HepG2 (cell line): ENCODE measurements around the gene ADPRHL1. TPM values are rescaled to one million over a fixed set of nuclear protein-coding genes. Genes with fewer than 3 reads are reported as not detected.

Experiments
- AGO2 ChIP-seq: fragments of 200-400 bp; formaldehyde crosslinking; optimal IDR thresholded peaks from 2 replicates; pipeline ENCODE3; 2017; ENCODE audit warnings: mild to moderate bottlenecking, low read depth, low read length, moderate library complexity
- EED ChIP-seq: sonication (generic); formaldehyde crosslinking; IDR thresholded peaks from 2 replicates; pipeline ENCODE4 v1.5.0; 2020; ENCODE audit warnings: mild to moderate bottlenecking, missing genetic modification reagents
- ELF1 ChIP-seq: sonication (generic); formaldehyde crosslinking; IDR thresholded peaks from 2 replicates; pipeline ENCODE4 v1.4.0; 2020; ENCODE audit warnings: missing genetic modification reagents
- HES4 ChIP-seq: sonication (generic); formaldehyde crosslinking; IDR thresholded peaks from 2 replicates; pipeline ENCODE4 v1.9.0; 2021; ENCODE audit warnings: mild to moderate bottlenecking, missing genetic modification reagents, borderline replicate concordance
- HOXA9 ChIP-seq: sonication (generic); formaldehyde crosslinking; IDR thresholded peaks from 2 replicates; pipeline ENCODE4 v1.8.1; 2022; ENCODE audit warnings: missing genetic modification reagents, mild to moderate bottlenecking, moderate library complexity, borderline replicate concordance
- JUNB ChIP-seq: sonication (generic); formaldehyde crosslinking; IDR thresholded peaks from 2 replicates; pipeline ENCODE4 v1.8.0; 2022; ENCODE audit warnings: missing genetic modification reagents, mild to moderate bottlenecking, borderline replicate concordance
- MAZ ChIP-seq, 2 experiments: sonication (generic) in 1 of 2; formaldehyde crosslinking in 1 of 2; IDR thresholded peaks; 2 replicates each; pipeline versions ENCODE4 v1.5.0 to v1.6.1; 2012 to 2020; ENCODE audit warnings: low read depth in 2 of 2, mild to moderate bottlenecking in 2 of 2, borderline replicate concordance in 1 of 2, improper control_type of control experiment in 1 of 2, low read length in 1 of 2, missing genetic modification reagents in 1 of 2, moderate library complexity in 1 of 2
- SAFB2 ChIP-seq: sonication (generic); formaldehyde crosslinking; IDR thresholded peaks from 2 replicates; pipeline ENCODE4 v1.5.1; 2020; ENCODE audit warnings: missing genetic modification reagents, low read depth, mild to moderate bottlenecking, borderline replicate concordance
- SRSF9 ChIP-seq: fragments of 200-400 bp; formaldehyde crosslinking; IDR thresholded peaks from 2 replicates; pipeline ENCODE4 v1.6.1; 2018; ENCODE audit warnings: borderline replicate concordance, mild to moderate bottlenecking, low read depth, low read length; ENCODE audit not compliant: insufficient read depth, poor library complexity, severe bottlenecking
- YEATS4 ChIP-seq: sonication (generic); formaldehyde crosslinking; IDR thresholded peaks from 2 replicates; pipeline ENCODE4 v1.4.0; 2020; ENCODE audit warnings: missing genetic modification reagents, borderline replicate concordance
- ZNF121 ChIP-seq: sonication (generic); formaldehyde crosslinking; IDR thresholded peaks from 2 replicates; pipeline ENCODE4 v1.5.0; 2020; ENCODE audit warnings: mild to moderate bottlenecking, missing genetic modification reagents
- ZNF124 ChIP-seq: sonication (generic); formaldehyde crosslinking; IDR thresholded peaks from 2 replicates; pipeline ENCODE4 v1.4.0; 2020; ENCODE audit warnings: missing genetic modification reagents
- ZNF629 ChIP-seq: sonication (generic); formaldehyde crosslinking; conservative IDR thresholded peaks from 2 replicates; pipeline ENCODE4 v1.5.0; 2020; ENCODE audit warnings: missing genetic modification reagents
- ZNF749 ChIP-seq: sonication (generic); formaldehyde crosslinking; IDR thresholded peaks from 2 replicates; pipeline ENCODE4 v1.8.0; 2022; ENCODE audit warnings: mild to moderate bottlenecking, missing genetic modification reagents, moderate library complexity, borderline replicate concordance
- ZNF768 ChIP-seq: sonication (generic); formaldehyde crosslinking; IDR thresholded peaks from 2 replicates; pipeline ENCODE4 v1.4.0; 2020; ENCODE audit warnings: missing genetic modification reagents
- polyA plus RNA-seq, 8 experiments: library from polyadenylated mRNA; depleted of rRNA in 3 of 8; stranded (reverse) in 7 of 8; unstranded in 1 of 8; fragments of >200 nt; fragmentation: Illumina TruSeq in 4 of 8; extraction: Trizol in 4 of 8; gene quantifications; 2 replicates each; pipeline versions ENCODE4 v1.2.1 to v1.2.3, GENCODE V29; 2011 to 2016; ENCODE audit warnings: low read depth in 4 of 8, missing spikeins in 1 of 8, mixed read lengths in 1 of 8; ENCODE audit not compliant: insufficient read depth in 1 of 8
- total RNA-seq, 5 experiments: library from RNA; depleted of rRNA; stranded (reverse); fragments of >200 nt; fragmentation: Illumina TruSeq; extraction: Trizol; gene quantifications; 2 replicates each; pipeline ENCODE4 v1.2.3, GENCODE V29; 2016; ENCODE audit warnings: low read depth in 1 of 5
- TF ChIP-seq, protein P1 (sequence below): sonication (generic); formaldehyde crosslinking; IDR thresholded peaks from 2 replicates; pipeline ENCODE4 v1.4.0; 2020; ENCODE audit warnings: missing genetic modification reagents
- TF ChIP-seq, protein P2 (sequence below): sonication (generic); formaldehyde crosslinking; IDR thresholded peaks from one replicate; pipeline ENCODE4 v1.5.1; 2020; ENCODE audit warnings: mild to moderate bottlenecking, missing genetic modification reagents; ENCODE audit errors: not compliant biosample characterization

Gene ADPRHL1
- total and polyA plus RNA-seq, 2 of the 13 experiments (the other 11 are each of a cell fraction or from before 2014, with no cell fraction given) = 0.34 to 0.40 TPM

- TF ChIP-seq MAZ (IDR thresholded peaks at IDR 0.05; ENCODE audit: borderline replicate concordance, low read depth, low read length) (peak; percentile 83), MAZ (CRISPR knock-in tag; IDR thresholded peaks at IDR 0.05; ENCODE audit: low read depth) (peak; percentile 90), SAFB2 (peak; percentile 68; the same call in 1 of the 2 replicates), ZNF124 (CRISPR knock-in tag) (0 out of 2 replicates have a peak, but pooled peaks have one; percentile 44), AGO2 (peak; percentile 72), ZNF121 (CRISPR knock-in tag) (peak; percentile 59; the same call in 1 of the 2 replicates), EED (CRISPR knock-in tag) (no peak), HOXA9 (CRISPR knock-in tag) (0 out of 2 replicates have a peak, but pooled peaks have one; percentile 4), HES4 (CRISPR knock-in tag) (peak; percentile 10; the same call in 1 of the 2 replicates), YEATS4 (CRISPR knock-in tag) (peak; percentile 78), ZNF629 (no peak), ZNF768 (peak; percentile 61; the same call in 1 of the 2 replicates), ZNF749 (peak; percentile 14; the same call in 1 of the 2 replicates), JUNB (no peak), ELF1 (0 out of 2 replicates have a peak, but pooled peaks have one; percentile 29), SRSF9 (no peak)
- TF ChIP-seq, protein P1, sequence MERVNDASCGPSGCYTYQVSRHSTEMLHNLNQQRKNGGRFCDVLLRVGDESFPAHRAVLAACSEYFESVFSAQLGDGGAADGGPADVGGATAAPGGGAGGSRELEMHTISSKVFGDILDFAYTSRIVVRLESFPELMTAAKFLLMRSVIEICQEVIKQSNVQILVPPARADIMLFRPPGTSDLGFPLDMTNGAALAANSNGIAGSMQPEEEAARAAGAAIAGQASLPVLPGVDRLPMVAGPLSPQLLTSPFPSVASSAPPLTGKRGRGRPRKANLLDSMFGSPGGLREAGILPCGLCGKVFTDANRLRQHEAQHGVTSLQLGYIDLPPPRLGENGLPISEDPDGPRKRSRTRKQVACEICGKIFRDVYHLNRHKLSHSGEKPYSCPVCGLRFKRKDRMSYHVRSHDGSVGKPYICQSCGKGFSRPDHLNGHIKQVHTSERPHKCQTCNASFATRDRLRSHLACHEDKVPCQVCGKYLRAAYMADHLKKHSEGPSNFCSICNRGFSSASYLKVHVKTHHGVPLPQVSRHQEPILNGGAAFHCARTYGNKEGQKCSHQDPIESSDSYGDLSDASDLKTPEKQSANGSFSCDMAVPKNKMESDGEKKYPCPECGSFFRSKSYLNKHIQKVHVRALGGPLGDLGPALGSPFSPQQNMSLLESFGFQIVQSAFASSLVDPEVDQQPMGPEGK = peak; percentile 90
- TF ChIP-seq, protein P2, sequence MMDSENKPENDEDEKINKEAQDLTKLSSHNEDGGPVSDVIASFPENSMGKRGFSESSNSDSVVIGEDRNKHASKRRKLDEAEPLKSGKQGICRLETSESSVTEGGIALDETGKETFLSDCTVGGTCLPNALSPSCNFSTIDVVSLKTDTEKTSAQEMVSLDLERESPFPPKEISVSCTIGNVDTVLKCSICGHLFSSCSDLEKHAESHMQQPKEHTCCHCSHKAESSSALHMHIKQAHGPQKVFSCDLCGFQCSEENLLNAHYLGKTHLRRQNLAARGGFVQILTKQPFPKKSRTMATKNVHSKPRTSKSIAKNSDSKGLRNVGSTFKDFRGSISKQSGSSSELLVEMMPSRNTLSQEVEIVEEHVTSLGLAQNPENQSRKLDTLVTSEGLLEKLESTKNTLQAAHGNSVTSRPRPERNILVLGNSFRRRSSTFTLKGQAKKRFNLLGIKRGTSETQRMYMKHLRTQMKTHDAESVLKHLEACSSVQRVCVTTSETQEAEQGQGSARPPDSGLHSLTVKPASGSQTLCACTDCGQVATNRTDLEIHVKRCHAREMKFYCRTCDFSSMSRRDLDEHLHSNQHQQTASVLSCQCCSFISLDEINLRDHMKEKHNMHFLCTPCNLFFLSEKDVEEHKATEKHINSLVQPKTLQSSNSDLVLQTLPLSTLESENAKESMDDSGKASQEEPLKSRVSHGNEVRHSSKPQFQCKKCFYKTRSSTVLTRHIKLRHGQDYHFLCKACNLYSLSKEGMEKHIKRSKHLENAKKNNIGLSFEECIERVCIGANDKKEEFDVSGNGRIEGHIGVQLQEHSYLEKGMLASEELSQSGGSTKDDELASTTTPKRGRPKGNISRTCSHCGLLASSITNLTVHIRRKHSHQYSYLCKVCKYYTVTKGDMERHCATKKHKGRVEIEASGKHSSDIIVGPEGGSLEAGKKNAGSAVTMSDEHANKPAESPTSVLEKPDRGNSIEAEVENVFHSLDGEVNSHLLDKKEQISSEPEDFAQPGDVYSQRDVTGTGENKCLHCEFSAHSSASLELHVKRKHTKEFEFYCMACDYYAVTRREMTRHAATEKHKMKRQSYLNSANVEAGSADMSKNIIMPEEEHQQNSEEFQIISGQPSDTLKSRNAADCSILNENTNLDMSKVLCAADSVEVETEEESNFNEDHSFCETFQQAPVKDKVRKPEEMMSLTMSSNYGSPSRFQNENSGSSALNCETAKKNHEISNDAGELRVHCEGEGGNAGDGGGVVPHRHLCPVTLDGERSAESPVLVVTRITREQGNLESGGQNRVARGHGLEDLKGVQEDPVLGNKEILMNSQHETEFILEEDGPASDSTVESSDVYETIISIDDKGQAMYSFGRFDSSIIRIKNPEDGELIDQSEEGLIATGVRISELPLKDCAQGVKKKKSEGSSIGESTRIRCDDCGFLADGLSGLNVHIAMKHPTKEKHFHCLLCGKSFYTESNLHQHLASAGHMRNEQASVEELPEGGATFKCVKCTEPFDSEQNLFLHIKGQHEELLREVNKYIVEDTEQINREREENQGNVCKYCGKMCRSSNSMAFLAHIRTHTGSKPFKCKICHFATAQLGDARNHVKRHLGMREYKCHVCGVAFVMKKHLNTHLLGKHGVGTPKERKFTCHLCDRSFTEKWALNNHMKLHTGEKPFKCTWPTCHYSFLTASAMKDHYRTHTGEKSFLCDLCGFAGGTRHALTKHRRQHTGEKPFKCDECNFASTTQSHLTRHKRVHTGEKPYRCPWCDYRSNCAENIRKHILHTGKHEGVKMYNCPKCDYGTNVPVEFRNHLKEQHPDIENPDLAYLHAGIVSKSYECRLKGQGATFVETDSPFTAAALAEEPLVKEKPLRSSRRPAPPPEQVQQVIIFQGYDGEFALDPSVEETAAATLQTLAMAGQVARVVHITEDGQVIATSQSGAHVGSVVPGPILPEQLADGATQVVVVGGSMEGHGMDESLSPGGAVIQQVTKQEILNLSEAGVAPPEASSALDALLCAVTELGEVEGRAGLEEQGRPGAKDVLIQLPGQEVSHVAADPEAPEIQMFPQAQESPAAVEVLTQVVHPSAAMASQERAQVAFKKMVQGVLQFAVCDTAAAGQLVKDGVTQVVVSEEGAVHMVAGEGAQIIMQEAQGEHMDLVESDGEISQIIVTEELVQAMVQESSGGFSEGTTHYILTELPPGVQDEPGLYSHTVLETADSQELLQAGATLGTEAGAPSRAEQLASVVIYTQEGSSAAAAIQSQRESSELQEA (CRISPR knock-in tag) = peak; percentile 48
These were observed 37.5 kb upstream of the ADPRHL1 start, which contains the start of gene DCUN1D2 (continued) for GRCh38 chr13:113490496-113491417.
